HEK293 (cell line): ENCODE measurements around the gene ABCG8.

Experiments
- CTCF ChIA-PET: fragments of 350-600 bp; formaldehyde crosslinking; extraction: SDS; loops from one replicate; lab custom pipeline; 2021; ENCODE audit warnings: antibody characterized with exemption; lab: Yijun Ruan, JAX
- POLR2A ChIA-PET: fragments of 300-600 bp; formaldehyde crosslinking; extraction: SDS; loops from one replicate; lab custom pipeline; 2020; ENCODE audit warnings: antibody characterized with exemption, inconsistent platforms; lab: Yijun Ruan, JAX
- H3K27ac ChIP-seq: fragments of 200-500 bp; sonication (Bioruptor generic); 2 replicates; pipeline ENCODE4 v1.5.1; 2014; ENCODE audit warnings: low read depth, low read length, control low read depth, inconsistent platforms; ENCODE audit errors: extremely low read depth
- H3K36me3 ChIP-seq, 2 experiments: fragments of 200-500 bp in 1 of 2; sonication (Bioruptor generic) in 1 of 2; 1 replicate in 1 of 2; 2 replicates in 1 of 2; pipeline ENCODE4 v1.5.1; 2014 to 2017; ENCODE audit warnings: inconsistent platforms in 2 of 2, low read length in 2 of 2; ENCODE audit not compliant: control insufficient read depth in 2 of 2, insufficient read depth in 1 of 2
- H3K4me1 ChIP-seq: fragments of 200-500 bp; sonication (Bioruptor generic); 2 replicates; pipeline ENCODE4 v1.5.1; 2014; ENCODE audit warnings: mild to moderate bottlenecking, low read length, inconsistent platforms; ENCODE audit not compliant: control insufficient read depth, insufficient read depth
- H3K4me3 ChIP-seq: 2 replicates; pipeline ENCODE4 v1.5.1; 2011; ENCODE audit warnings: low read depth, mild to moderate bottlenecking, control low read depth, low read length, moderate library complexity
- H3K9me3 ChIP-seq: fragments of 200-500 bp; sonication (Bioruptor generic); 2 replicates; pipeline ENCODE4 v1.5.1; 2014; ENCODE audit warnings: low read depth, low read length, inconsistent platforms; ENCODE audit not compliant: control insufficient read depth, insufficient read depth
- EGR2 ChIP-seq: fragments of 450-650 bp; formaldehyde crosslinking; IDR thresholded peaks from 2 replicates; pipeline ENCODE4 v1.5.1; 2016; ENCODE audit warnings: low read depth, missing biosample characterization, missing genetic modification characterization
- GFI1B ChIP-seq: fragments of 450-650 bp; formaldehyde crosslinking; IDR thresholded peaks from 2 replicates; pipeline ENCODE4 v1.5.1; 2016; ENCODE audit warnings: missing biosample characterization, missing genetic modification characterization
- IKZF3 ChIP-seq: fragments of 450-650 bp; IDR thresholded peaks from 2 replicates; pipeline ENCODE4 v1.5.0; 2018; ENCODE audit warnings: missing biosample characterization, mild to moderate bottlenecking, missing genetic modification characterization, moderate library complexity
- KLF10 ChIP-seq: fragments of 450-650 bp; IDR thresholded peaks from 2 replicates; pipeline ENCODE4 v1.5.1; 2018; ENCODE audit warnings: missing biosample characterization, mild to moderate bottlenecking, missing genetic modification characterization
- OSR2 ChIP-seq: fragments of 450-650 bp; formaldehyde crosslinking; IDR thresholded peaks from 2 replicates; pipeline ENCODE4 v1.5.1; 2016; ENCODE audit warnings: missing biosample characterization, missing genetic modification characterization
- SP2 ChIP-seq: fragments of 450-650 bp; formaldehyde crosslinking; IDR thresholded peaks from 2 replicates; pipeline ENCODE4 v1.5.1; 2016; ENCODE audit warnings: missing biosample characterization, missing genetic modification characterization
- WT1 ChIP-seq: fragments of 450-650 bp; formaldehyde crosslinking; IDR thresholded peaks from 2 replicates; pipeline ENCODE4 v1.5.1; 2016; ENCODE audit warnings: missing biosample characterization, missing genetic modification characterization
- ZBTB7A ChIP-seq: fragments of 450-650 bp; formaldehyde crosslinking; IDR thresholded peaks from 2 replicates; pipeline ENCODE4 v1.5.1; 2016; ENCODE audit warnings: low read depth, missing biosample characterization, missing genetic modification characterization
- ZNF132 ChIP-seq: fragments of 450-650 bp; formaldehyde crosslinking; IDR thresholded peaks from 2 replicates; pipeline ENCODE4 v1.5.1; 2017; ENCODE audit warnings: missing biosample characterization, missing genetic modification characterization, borderline replicate concordance
- ZNF174 ChIP-seq: fragments of 450-650 bp; formaldehyde crosslinking; IDR thresholded peaks from 2 replicates; pipeline ENCODE4 v1.5.0; 2017; ENCODE audit warnings: missing biosample characterization, mild to moderate bottlenecking, missing genetic modification characterization
- ZNF2 ChIP-seq: fragments of 450-650 bp; formaldehyde crosslinking; IDR thresholded peaks from 2 replicates; pipeline ENCODE4 v1.5.1; 2016; ENCODE audit warnings: missing biosample characterization, missing genetic modification characterization
- ZNF24 ChIP-seq: fragments of 450-650 bp; formaldehyde crosslinking; IDR thresholded peaks from 2 replicates; pipeline ENCODE4 v1.5.1; 2016; ENCODE audit warnings: missing biosample characterization, missing genetic modification characterization
- ZNF274 ChIP-seq, 2 experiments: fragments of 200-500 bp in 1 of 2; fragments of 450-650 bp in 1 of 2; sonication (Bioruptor generic) in 1 of 2; formaldehyde crosslinking in 1 of 2; IDR thresholded peaks; 2 replicates each; pipeline versions ENCODE4 v1.5.1 to v1.6.1; 2014 to 2016; ENCODE audit warnings: borderline replicate concordance in 1 of 2, inconsistent platforms in 1 of 2, low read length in 1 of 2, missing biosample characterization in 1 of 2, missing genetic modification characterization in 1 of 2
- ZNF292 ChIP-seq: fragments of 450-650 bp; formaldehyde crosslinking; IDR thresholded peaks from 2 replicates; pipeline ENCODE4 v1.5.1; 2016; ENCODE audit warnings: low read depth, missing biosample characterization, missing genetic modification characterization, borderline replicate concordance
- ZNF302 ChIP-seq: fragments of 450-650 bp; formaldehyde crosslinking; IDR thresholded peaks from 2 replicates; pipeline ENCODE4 v1.5.1; 2016; ENCODE audit warnings: missing biosample characterization, missing genetic modification characterization, low read depth
- ZNF311 ChIP-seq: fragments of 450-650 bp; formaldehyde crosslinking; IDR thresholded peaks from 2 replicates; pipeline ENCODE4 v1.5.1; 2017; ENCODE audit warnings: missing biosample characterization, missing genetic modification characterization, borderline replicate concordance
- ZNF350 ChIP-seq: fragments of 450-650 bp; formaldehyde crosslinking; IDR thresholded peaks from 2 replicates; pipeline ENCODE4 v1.5.0; 2017; ENCODE audit warnings: missing biosample characterization, mild to moderate bottlenecking, missing genetic modification characterization
- ZNF354C ChIP-seq: fragments of 450-650 bp; formaldehyde crosslinking; IDR thresholded peaks from 2 replicates; pipeline ENCODE4 v1.5.1; 2016; ENCODE audit warnings: missing biosample characterization, missing genetic modification characterization, low read depth, borderline replicate concordance
- ZNF426 ChIP-seq: fragments of 450-650 bp; formaldehyde crosslinking; IDR thresholded peaks from 2 replicates; pipeline ENCODE4 v1.5.1; 2017; ENCODE audit warnings: missing biosample characterization, missing genetic modification characterization, mild to moderate bottlenecking, inconsistent platforms, moderate library complexity
- ZNF555 ChIP-seq: fragments of 450-650 bp; formaldehyde crosslinking; conservative IDR thresholded peaks from 2 replicates; pipeline ENCODE4 v1.5.1; 2017; ENCODE audit warnings: missing biosample characterization, mild to moderate bottlenecking, missing genetic modification characterization, inconsistent platforms
- ZNF585B ChIP-seq: fragments of 450-650 bp; formaldehyde crosslinking; IDR thresholded peaks from 2 replicates; pipeline ENCODE4 v1.5.1; 2016; ENCODE audit warnings: missing biosample characterization, missing genetic modification characterization
- ZNF626 ChIP-seq: fragments of 450-650 bp; sonication (Bioruptor Pico); formaldehyde crosslinking; IDR thresholded peaks from 2 replicates; pipeline ENCODE4 v1.5.1; 2018; ENCODE audit warnings: missing biosample characterization, missing genetic modification characterization, inconsistent platforms
- ZNF777 ChIP-seq: fragments of 450-650 bp; formaldehyde crosslinking; IDR thresholded peaks from 2 replicates; pipeline ENCODE4 v1.5.1; 2017; ENCODE audit warnings: missing biosample characterization, missing genetic modification characterization, borderline replicate concordance
- ZSCAN16 ChIP-seq: fragments of 450-650 bp; formaldehyde crosslinking; IDR thresholded peaks from 2 replicates; pipeline ENCODE4 v1.5.1; 2016; ENCODE audit warnings: missing biosample characterization, missing genetic modification characterization
- TF ChIP-seq, protein P1 (sequence below): fragments of 450-650 bp; formaldehyde crosslinking; IDR thresholded peaks from 2 replicates; pipeline ENCODE4 v1.5.1; 2016; ENCODE audit warnings: missing biosample characterization, missing genetic modification characterization, borderline replicate concordance
- TF ChIP-seq, protein P2 (sequence below): fragments of 450-650 bp; formaldehyde crosslinking; IDR thresholded peaks from 2 replicates; pipeline ENCODE4 v1.5.1; 2017; ENCODE audit warnings: missing biosample characterization, missing genetic modification characterization
- TF ChIP-seq, protein P3 (sequence below): fragments of 450-650 bp; formaldehyde crosslinking; IDR thresholded peaks from 2 replicates; pipeline ENCODE4 v1.5.1; 2016; ENCODE audit warnings: missing biosample characterization, missing genetic modification characterization, low read depth
- TF ChIP-seq, protein P4 (sequence below): fragments of 450-650 bp; formaldehyde crosslinking; IDR thresholded peaks from 2 replicates; pipeline ENCODE4 v1.5.1; 2017; ENCODE audit warnings: missing biosample characterization, missing genetic modification characterization

ABCG8 gene

DNA sequence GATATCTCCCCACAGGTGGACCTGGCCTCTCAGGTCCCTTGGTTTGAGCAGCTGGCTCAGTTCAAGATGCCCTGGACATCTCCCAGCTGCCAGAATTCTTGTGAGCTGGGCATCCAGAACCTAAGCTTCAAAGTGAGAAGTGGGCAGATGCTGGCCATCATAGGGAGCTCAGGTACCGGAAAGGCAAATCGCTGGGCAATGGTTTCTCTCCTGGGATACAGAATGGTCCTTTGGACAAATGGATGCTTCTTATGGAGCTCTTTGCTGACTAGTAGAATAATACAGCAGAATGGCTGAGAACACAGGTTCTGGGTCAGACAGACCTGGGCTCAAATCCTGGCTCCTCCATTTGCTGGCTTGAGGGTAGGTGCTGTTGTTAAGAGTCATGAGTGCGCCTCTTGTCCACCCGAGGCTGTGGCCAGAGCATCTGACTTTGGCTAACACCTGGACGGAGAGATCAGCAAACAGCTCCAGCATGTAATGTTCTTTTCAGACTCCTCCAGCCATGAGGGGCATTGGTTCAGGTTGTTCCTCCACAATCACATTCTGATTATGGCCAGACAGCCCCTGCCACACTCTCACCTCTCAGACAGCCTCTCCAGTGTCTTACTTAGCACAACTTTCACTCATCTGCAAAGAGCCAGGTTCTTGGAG lies 7.5 kb downstream of the ABCG8 start:
- ChIA-PET CTCF (no interaction called here), POLR2A (no interaction called here)
- Histone ChIP-seq H3K27ac (no peak overlapping the region), H3K4me1 (no peaks in the 10 kb centered on the region), H3K9me3 (no peaks in the 10 kb centered on the region), H3K36me3 (no peaks in the 10 kb centered on the region)
- no peak for TF ChIP-seq ZNF777
- TF ChIP-seq EGR2 (tag by site-specific recombination), result no peak
- TF ChIP-seq ZSCAN16 (tag by site-specific recombination), result no peak
- no peak for TF ChIP-seq ZNF174 (tag by site-specific recombination)
- no peak for TF ChIP-seq ZNF350
- no peak for TF ChIP-seq ZNF585B (tag by site-specific recombination)
- no peak for TF ChIP-seq IKZF3
- no peak for TF ChIP-seq ZNF24 (tag by site-specific recombination)
- TF ChIP-seq OSR2, result no peak
- no peak for TF ChIP-seq ZNF354C (tag by site-specific recombination)
- TF ChIP-seq ZNF274 (IDR thresholded peaks at IDR 0.05; ENCODE audit: low read length), result no peak
- TF ChIP-seq ZNF274 (tag by site-specific recombination; IDR thresholded peaks at IDR 0.05; ENCODE audit: borderline replicate concordance), result no peak
- no peak for TF ChIP-seq WT1 (tag by site-specific recombination)
- no peak for TF ChIP-seq ZNF555 (tag by site-specific recombination)
- no peak for TF ChIP-seq ZBTB7A (tag by site-specific recombination)
- no peak for TF ChIP-seq GFI1B (tag by site-specific recombination)
- TF ChIP-seq ZNF311 (tag by site-specific recombination), result no peak
- no peak for TF ChIP-seq ZNF132 (tag by site-specific recombination)
- no peak for TF ChIP-seq SP2
- TF ChIP-seq, protein P1, sequence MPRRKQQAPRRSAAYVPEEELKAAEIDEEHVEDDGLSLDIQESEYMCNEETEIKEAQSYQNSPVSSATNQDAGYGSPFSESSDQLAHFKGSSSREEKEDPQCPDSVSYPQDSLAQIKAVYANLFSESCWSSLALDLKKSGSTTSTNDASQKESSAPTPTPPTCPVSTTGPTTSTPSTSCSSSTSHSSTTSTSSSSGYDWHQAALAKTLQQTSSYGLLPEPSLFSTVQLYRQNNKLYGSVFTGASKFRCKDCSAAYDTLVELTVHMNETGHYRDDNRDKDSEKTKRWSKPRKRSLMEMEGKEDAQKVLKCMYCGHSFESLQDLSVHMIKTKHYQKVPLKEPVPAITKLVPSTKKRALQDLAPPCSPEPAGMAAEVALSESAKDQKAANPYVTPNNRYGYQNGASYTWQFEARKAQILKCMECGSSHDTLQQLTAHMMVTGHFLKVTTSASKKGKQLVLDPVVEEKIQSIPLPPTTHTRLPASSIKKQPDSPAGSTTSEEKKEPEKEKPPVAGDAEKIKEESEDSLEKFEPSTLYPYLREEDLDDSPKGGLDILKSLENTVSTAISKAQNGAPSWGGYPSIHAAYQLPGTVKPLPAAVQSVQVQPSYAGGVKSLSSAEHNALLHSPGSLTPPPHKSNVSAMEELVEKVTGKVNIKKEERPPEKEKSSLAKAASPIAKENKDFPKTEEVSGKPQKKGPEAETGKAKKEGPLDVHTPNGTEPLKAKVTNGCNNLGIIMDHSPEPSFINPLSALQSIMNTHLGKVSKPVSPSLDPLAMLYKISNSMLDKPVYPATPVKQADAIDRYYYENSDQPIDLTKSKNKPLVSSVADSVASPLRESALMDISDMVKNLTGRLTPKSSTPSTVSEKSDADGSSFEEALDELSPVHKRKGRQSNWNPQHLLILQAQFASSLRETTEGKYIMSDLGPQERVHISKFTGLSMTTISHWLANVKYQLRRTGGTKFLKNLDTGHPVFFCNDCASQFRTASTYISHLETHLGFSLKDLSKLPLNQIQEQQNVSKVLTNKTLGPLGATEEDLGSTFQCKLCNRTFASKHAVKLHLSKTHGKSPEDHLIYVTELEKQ (tag by site-specific recombination), result no peak
- TF ChIP-seq, protein P2, sequence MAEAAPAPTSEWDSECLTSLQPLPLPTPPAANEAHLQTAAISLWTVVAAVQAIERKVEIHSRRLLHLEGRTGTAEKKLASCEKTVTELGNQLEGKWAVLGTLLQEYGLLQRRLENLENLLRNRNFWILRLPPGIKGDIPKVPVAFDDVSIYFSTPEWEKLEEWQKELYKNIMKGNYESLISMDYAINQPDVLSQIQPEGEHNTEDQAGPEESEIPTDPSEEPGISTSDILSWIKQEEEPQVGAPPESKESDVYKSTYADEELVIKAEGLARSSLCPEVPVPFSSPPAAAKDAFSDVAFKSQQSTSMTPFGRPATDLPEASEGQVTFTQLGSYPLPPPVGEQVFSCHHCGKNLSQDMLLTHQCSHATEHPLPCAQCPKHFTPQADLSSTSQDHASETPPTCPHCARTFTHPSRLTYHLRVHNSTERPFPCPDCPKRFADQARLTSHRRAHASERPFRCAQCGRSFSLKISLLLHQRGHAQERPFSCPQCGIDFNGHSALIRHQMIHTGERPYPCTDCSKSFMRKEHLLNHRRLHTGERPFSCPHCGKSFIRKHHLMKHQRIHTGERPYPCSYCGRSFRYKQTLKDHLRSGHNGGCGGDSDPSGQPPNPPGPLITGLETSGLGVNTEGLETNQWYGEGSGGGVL (tag by site-specific recombination), result no peak
- TF ChIP-seq, all 188 proteins: peak for 0
- H3K4me3 ChIP-seq, result no peak overlapping the region

DNA sequence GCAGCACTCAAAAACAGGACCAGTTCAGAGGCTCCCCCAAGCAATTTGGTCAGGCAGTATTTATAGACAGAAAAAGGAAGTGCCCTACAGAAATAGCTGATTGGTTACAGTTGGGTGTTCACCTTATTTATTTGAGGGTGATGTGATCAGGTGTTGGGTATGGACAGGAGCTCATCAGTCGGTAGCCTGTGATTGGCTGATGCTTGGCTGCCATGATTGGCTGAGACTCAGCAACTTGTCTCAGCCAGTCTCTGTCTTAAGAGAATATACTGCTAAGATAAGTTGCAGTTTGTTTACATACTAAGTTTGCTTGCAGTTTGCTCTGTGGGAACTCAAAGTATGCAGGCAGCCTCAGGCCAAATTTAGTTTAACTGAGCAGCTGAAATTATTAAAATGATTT lies 9.4 kb downstream of the ABCG8 start:
- POLR2A ChIA-PET, result no interaction called here
- CTCF ChIA-PET, result no interaction called here
- no peaks in the 10 kb centered on the region for H3K36me3 ChIP-seq
- TF ChIP-seq ZNF292 (tag by site-specific recombination) (no peak), ZNF2 (tag by site-specific recombination) (no peak), ZNF302 (tag by site-specific recombination) (no peak), ZNF426 (tag by site-specific recombination) (no peak), ZNF626 (tag by site-specific recombination) (no peak), KLF10 (tag by site-specific recombination) (no peak)
- TF ChIP-seq, protein P3, sequence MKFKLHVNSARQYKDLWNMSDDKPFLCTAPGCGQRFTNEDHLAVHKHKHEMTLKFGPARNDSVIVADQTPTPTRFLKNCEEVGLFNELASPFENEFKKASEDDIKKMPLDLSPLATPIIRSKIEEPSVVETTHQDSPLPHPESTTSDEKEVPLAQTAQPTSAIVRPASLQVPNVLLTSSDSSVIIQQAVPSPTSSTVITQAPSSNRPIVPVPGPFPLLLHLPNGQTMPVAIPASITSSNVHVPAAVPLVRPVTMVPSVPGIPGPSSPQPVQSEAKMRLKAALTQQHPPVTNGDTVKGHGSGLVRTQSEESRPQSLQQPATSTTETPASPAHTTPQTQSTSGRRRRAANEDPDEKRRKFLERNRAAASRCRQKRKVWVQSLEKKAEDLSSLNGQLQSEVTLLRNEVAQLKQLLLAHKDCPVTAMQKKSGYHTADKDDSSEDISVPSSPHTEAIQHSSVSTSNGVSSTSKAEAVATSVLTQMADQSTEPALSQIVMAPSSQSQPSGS (tag by site-specific recombination), result no peak
- TF ChIP-seq, protein P4, sequence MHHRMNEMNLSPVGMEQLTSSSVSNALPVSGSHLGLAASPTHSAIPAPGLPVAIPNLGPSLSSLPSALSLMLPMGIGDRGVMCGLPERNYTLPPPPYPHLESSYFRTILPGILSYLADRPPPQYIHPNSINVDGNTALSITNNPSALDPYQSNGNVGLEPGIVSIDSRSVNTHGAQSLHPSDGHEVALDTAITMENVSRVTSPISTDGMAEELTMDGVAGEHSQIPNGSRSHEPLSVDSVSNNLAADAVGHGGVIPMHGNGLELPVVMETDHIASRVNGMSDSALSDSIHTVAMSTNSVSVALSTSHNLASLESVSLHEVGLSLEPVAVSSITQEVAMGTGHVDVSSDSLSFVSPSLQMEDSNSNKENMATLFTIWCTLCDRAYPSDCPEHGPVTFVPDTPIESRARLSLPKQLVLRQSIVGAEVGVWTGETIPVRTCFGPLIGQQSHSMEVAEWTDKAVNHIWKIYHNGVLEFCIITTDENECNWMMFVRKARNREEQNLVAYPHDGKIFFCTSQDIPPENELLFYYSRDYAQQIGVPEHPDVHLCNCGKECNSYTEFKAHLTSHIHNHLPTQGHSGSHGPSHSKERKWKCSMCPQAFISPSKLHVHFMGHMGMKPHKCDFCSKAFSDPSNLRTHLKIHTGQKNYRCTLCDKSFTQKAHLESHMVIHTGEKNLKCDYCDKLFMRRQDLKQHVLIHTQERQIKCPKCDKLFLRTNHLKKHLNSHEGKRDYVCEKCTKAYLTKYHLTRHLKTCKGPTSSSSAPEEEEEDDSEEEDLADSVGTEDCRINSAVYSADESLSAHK, result no peak

More for the DNA sequence above, 9.4 kb downstream of the ABCG8 start:
- H3K4me3 ChIP-seq, result no peak overlapping the region
- H3K4me1 ChIP-seq, result no peaks in the 10 kb centered on the region
- H3K9me3 ChIP-seq, result no peaks in the 10 kb centered on the region
- H3K27ac ChIP-seq, result no peak overlapping the region
